Muscle of arm (tissue), 12 donors: ENCODE measurements around the gene TMEM156. TPM values are rescaled to one million over a fixed set of nuclear protein-coding genes. Genes with fewer than 3 reads are reported as not detected.
"Not testable (repeated sequence)": the region's sequence is repeated elsewhere in the genome, so short reads cannot be mapped to it uniquely, and the experiment has no call there.

Source experiments
- DNase-seq: peaks from one replicate; pipeline ENCODE4 v3.0.0-alpha.2; 2013
- polyA plus RNA-seq, 12 donors: library from polyadenylated mRNA; unstranded; fragments of 120-200 nt; gene quantifications; one replicate each; pipeline ENCODE4 v1.2.1, GENCODE V29; 2013; ENCODE audit not compliant: insufficient read length in 12 of 12

Gene TMEM156
- polyA plus RNA-seq, 12 donors, result 0.10 to 1.8 (median 0.19) TPM; not detected in 2

DNA sequence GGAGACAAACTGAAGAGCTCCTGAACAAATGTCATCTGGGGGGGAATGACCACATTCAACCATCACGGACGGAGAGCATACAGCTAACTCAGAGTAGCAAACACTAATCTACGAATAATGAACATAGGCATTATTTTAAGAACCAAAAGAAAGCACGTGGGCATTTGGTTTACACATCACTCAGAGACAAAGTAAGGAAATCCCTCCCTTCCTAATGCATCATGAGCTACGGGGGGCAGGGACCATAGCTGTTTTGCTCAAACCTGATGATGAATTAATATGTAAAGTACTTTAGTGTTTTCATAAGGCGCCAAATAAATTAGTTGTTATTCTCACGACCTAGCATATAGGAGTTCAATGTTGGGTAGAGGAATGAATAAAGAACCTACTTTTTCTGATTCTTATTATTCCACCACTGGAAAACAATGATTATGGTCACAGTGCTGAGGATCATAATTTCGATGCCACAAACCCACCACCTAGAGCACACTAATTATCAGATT lies 11.7 kb upstream of the TMEM156 start:
- peak; percentile 20 for DNase-seq

DNA sequence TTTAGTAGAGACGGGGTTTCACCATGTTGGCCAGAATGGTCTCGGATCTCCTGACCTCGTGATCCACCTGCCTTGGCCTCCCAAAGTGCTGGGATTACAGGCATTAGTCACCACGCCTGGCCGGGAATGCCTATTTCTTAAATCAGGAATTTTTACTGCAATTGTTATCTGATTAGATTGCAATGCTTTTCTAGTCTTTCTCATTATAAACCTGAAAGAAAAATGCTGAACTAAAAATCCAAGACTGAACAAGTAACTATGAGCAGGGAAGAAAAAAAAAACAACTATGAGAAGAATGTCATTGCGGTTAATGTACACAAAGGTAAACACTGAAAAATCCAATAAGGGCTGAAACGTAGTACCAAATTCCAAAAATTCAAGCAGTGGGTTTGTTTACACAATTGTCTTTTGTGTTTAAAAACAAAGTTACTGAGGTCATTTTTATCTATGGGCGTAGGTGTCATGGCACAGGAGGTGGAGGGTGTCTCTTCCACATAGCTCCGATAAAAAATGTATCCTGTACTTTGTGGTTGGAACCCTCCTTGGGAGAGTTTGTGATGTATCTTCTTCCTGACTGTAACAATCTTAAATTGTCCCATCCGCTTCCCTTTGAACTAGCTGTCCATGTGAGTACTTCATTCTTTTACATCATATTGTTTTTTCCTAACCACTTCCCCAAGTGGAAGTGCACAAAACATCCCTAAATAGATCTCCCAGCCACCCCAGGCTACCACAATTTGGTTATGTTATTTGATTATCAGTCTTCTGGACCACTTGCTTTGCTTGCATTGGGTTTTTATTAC lies 11.1 kb upstream of the TMEM156 start:
- DNase-seq, result no peak

DNA sequence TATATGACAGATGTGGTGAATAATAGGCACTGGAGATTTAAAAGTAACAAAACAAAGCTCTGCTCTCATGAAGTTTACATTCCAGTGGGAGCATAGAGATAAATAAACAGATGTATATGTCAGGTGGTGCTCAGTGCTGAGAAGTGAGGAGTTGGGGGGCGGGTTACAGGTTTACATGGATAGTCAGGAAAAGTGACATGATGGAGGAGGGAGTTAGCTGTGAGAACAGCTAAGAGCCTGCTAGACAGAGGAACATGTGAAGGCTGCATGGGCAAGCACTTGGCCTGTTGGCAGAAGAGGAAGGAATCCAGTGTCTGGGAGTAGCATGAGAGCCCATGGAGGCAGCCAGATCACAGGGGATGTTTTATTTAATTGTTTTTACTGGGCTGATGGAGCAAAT lies 10.2 kb upstream of the TMEM156 start:
- DNase-seq, result no peak

DNA sequence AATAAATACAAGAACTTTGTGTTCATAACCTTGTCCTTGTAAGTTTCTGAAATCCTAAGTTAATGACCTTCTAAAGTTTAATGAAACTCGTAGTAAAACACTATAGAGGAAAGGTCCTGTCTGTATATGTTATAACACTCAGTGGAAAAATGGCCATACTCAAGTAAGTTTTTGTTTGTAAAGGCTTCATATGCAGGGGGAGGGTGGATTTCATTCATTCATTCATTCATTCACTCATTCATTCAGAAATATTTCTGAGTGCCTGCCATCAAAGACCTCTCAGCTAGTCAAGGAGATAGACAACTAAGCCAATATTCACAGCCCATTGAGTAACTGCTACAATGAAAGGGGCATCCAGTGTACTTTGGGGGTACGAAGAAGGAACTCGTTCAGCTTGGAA lies 6.9 kb upstream of the TMEM156 start:
- no peak for DNase-seq

DNA sequence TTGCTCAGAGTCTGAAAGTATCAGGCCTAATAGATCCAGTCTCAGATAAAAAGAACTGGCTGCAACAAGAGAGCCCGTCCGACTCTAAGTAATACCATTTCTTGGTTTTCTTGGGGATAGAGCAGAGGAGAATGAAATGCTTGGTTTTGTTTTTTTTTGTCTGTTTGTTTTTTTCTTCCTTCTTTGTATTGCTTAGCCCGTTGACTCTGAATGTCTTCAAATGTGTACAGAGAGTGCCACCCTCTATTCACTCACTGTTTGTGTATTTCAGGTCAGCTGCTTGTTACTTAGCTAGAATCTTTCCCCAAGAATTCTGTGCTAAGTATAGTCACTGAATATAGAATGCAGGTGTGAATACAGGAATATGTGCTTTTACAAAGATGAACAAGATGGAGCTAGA lies 5.7 kb upstream of the TMEM156 start:
- no peak for DNase-seq

DNA sequence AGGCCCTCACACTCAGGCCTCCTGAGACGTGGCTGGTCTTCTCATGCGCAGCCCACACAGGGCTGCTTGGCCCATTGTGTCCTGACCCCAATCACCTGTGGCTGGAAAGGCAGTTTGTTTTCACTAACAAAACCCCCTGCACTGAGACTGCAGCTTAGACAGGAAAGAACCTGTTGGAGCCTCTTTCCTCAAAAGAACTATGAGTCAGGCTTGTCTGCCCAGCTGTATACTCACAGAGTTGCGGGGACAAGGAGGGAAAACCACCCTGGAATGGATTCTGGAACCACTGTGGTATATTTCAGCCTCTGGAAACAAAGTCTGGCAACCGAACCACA lies 5.2 kb upstream of the TMEM156 start:
- no peak for DNase-seq

DNA sequence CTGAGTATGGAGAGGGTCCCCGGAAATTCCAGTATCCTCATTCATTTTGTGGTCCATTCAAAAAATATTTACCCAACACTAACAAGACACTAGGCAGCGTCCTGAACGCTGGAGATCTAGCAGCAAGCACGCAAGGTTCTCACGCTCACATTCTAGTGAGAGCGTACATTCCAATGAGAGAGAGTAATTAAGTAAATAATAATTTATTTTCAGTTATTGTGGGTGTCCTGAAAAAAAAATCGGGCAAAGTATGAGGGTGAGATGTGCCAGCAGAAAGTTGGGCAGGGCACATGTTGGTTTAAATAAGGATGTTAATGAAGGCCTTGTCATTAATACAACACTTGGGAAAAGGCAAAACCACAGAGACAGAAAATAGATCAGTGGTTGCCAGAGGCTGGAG lies 4.0 kb upstream of the TMEM156 start:
- DNase-seq, result no peak

DNA sequence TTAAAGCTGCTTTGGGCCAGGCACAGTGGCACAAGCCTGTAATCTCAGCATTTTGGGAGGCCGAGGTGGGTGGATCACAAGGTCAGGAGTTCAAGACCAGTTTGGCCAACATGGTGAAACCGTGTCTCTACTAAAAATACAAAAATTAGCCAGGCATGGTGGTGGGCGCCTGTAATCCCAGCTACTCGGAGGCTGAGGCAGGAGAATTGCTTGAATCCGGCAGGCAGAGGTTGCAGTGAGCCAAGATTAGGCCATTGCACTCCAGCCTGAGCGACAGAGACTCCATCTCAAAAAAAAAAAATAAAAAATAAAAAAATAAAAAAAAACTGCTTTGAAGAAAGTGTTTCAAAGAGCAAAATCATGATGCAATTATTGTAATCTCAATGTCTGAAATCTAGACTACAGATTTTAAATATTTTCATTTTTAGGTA lies 604 bp downstream of the TMEM156 start:
- not testable (repeated sequence) for DNase-seq

DNA sequence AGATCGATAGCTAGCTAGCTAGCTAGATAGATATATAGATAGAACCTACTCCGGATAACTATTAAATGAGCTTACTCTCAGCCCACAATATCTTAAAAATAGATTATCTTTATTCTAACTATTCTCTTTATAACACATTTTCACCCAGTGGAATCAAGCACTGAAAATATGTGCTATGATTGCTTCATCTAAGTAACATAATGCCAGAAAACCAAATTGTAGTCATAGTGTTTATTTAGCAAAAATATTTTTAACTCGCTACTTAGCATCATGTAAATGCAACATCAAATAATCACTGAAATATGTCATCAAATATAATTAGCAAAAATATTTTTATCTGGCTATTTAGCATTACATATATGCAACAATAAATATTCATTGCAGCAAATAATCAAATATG lies 1.5 kb downstream of the TMEM156 start:
- DNase-seq, result no peak

DNA sequence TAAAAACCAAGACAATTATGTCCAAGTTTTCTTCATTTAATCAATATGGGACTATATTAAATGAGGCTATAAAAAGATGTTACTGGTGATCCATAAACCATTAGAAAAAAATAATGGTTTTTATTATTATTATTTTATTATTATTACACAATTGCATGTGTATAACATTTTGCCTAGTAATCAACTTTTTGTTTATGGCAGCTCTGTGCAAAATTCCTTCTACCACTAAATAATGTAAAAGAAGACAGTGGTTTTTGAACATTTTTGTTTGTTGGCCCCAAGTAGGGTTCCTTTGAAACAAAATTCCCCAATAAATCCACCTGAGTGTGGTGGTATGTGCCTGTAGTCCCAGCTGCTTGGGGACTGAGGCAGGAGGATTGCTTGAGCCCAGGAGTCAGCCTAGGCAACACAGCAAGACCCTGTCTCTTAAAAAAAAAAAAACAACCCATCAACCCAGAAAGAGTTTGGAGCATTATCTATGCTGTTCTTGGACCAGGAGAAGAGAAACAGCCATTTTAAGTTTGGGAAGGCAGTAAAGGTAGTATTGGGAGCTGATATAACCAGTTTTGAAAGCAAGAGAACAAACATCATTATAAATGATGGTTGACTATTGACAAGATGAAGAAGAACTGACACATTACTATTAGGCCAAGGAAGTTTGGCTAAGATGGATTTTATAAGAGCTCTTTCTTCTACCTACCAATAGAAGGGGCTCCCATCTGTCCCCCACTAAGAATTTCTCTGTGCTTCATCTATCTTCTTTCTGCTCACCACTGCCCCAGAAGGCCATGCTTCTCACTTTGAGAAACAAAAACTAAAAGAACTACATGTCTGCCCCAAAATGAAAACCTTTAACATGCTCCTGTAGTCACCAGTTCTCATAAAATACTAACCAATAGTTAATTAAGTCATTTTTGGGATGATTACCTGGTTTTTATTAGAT lies 2.2 kb downstream of the TMEM156 start:
- DNase-seq, result no peak

DNA sequence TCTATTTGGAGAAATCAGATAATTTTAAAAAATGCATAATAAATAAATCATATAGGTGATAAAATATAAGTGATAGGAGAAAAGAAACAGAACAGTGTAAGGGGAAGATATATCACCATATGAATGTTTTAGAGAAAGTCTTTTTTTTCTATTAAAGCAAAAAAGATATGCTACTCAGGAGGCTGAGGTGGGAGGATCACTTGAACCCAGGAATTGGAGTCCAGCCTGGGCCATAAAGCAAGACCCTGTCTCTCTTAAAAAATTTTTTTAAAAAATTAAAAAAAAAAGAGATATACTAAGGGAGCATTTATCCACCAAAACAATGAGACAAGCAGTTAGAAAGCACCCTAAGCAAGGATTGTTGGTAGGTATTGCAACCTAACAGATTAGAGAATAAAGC lies 6.1 kb downstream of the TMEM156 start:
- DNase-seq, result no peak

DNA sequence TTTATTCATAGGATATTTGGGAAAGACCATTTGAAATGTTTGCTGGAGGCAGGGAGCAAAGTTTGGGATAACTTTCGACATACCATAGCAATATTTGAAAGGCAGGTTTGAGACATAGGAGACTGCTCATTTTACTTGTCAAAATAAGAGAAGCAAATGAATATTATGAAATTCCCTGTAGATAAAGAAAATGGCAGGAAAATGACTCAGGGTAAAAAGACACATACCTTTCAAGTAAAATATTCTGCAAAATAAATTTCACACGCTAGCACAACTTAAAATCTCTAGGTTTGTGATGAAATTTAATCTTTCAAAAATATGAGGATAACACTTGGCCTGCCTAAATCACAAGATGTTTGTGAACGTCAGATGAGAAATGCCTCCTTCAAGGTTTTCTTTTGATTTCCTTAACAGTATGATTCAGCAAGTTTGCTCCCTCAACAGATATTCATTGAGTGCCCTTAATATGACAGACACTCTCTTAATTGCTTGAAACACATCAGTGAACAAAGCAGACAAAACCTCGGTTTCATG lies 6.6 kb downstream of the TMEM156 start:
- DNase-seq, result no peak

DNA sequence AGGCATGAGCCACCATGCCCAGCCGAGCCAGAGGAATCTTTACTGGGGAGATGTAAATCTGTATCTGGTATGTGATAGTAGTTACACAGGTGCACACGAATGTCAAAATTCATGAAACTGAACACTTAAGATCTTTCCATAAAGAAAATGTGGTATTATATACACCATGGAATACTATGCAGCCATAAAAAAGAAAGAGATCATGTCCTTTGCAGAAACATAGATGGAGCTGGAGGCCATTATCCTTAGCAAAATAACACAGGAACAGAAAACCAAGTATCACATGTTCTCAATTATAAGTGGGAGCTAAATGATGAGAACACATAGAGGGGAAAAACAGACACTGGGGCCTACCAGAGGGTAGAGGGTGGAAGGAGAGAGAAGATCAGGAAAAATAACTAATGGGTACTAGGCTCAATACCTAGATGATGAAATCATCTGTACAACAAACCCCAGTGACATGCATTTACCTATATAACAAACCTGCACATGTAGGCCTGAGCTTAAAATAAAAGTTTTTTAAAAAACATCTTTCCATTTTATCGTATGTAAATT lies 7.8 kb downstream of the TMEM156 start:
- DNase-seq, result no peak

DNA sequence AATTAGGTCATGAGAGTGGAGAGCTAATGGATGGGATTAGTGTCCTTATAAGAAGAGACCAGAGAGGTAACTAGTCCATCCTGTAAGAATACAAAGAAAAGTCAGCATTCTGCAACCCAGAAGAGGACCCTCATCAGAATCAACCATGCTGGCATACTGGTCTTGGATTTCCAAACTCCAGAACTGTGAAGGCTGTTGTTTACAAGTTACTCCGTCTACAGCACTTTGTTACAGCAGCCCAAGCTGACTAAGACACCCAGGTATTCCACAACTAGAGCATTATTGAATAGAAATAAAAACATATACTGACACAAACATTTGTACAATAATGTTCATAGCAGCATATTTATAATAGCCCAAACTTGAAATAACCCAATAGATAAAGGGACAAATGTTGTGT lies 9.2 kb downstream of the TMEM156 start:
- no peak for DNase-seq

DNA sequence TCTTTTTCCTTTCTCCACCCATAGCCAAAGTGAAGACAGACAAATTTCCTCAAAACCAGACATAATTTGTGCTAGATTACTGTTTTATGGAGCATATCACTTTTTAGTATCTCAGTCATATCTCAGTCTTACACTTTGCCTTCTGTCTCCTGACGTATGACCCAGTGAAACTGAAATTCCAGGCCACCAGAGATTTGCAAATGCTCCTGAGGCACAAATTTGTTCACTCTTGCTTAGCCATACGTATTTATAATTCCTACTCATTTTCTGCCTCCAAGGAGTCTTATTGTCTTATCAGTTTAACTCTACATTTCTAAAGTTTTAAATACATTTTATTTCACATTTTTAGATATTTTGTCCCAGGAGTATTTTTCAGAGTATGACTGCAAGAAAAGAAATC lies 10.0 kb downstream of the TMEM156 start:
- no peak for DNase-seq

DNA sequence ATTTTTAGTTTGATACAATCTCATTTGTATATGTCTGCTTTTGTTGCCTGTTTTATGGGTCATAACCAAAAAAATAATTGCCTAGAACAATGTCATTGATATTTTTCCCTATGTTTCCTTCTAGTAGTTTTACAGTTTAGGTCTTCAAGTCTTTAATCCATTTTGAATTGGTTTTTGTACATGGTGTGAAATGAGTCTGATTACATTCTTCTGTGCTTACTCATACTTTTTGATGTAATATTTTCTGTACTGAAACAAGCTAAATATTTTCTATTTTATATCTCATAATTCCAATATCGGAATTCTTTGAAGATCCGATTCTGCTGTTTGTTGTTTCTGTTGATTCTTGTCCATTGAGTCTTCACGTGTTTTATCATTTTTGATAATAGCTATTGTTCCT lies 10.6 kb downstream of the TMEM156 start:
- DNase-seq, result no peak

DNA sequence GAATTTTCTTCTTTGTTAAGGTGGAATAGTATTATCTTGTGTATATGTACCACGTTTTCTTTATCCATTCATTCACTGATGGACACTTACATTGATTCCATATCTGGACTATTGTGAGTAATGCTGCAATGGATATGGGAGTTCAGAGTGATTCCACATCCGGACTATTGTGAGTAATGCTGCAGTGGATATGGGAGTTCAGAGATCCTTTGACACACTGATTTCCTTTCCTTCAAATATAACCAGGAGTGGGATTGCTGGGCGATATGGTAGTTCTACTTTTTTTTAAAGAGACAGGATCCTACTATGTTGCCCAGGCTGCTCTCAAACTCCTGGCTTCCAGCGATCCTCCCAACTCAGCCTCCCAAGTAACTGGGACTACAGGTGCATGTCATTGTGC lies 12.1 kb downstream of the TMEM156 start:
- DNase-seq, result no peak

DNA sequence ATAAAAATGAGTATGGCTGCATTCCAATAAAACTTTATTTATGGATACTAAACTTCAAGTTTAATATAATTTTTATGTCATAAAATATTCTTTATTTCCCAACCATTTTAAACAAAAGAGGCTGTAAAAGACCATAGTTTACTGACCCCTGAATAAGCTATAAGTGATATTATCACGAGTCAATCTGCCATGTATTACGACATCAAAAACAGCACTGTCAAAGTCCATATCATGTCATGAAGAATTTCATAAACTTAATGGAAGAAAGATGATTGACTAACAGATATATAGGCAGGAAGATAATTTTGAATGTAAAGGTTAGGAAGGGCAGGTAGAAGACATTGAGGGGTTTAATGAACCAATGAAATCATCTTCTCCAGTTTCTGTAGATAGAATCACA lies 18.2 kb downstream of the TMEM156 start:
- DNase-seq, result no peak

DNA sequence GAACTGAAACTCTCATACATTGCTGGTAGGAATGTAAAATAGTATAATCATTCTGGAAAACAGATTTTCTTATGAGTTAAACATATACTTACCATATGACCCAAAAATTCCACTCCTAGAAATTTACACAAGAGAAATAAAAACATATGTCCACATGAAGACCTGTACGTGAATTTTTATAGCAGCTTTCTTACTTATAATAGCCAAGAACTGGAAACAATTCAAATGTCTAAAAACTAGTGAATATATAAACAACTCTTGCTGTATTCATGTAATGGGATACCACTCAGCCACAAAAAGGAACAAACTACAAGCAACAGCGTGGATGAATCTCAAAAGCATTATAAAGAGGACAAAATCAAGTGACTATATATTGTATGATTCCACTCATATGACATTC lies 27.5 kb downstream of the TMEM156 start:
- DNase-seq, result no peak

DNA sequence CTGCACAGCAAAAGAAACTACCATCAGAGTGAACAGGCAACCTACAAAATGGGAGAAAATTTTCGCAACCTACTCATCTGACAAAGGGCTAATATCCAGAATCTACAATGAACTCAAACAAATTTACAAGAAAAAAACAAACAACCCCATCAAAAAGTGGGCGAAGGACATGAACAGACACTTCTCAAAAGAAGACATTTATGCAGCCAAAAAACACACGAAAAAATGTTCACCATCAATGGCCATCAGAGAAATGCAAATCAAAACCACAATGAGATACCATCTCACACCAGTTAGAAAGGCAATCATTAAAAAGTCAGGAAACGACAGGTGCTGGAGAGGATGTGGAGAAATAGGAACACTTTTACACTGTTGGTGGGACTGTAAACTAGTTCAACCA lies 30.2 kb downstream of the TMEM156 start:
- DNase-seq, result not testable (repeated sequence)

DNA sequence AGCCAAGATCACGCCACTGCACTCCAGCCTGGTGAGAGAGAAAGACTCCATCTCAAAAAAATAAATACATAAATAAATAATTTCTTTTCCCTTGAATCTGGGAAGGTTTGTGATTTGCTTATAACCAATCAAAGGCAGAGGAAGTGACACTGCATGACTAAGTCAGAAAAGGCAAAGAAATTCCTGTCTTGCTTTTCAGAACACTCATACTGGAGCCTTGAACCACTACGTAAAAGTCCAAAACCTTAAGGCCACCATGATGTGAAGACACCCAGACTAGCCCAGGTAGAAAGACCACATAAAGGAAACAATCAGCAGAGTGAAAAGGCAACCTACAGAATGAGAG lies 36.6 kb downstream of the TMEM156 start:
- no peak for DNase-seq

DNA sequence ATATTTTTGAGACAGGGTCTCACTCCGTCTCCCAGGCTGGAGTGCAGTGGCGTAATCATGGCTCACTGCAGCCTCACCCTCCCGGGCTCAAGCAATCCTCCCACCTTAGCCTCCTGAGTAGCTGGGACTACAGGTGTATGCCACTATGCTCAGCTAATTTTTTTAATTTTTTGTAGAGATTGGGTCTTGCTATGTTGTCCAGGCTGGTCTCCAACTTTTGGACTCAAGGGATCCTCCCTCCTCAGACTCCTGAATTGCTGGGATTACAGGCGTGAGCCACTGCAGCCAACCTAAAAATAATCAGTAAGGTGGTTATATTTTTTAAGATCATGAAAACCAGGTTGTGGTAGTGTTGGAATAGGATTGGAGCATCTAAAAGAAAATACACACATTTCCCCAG lies 38.1 kb downstream of the TMEM156 start:
- no peak for DNase-seq

DNA sequence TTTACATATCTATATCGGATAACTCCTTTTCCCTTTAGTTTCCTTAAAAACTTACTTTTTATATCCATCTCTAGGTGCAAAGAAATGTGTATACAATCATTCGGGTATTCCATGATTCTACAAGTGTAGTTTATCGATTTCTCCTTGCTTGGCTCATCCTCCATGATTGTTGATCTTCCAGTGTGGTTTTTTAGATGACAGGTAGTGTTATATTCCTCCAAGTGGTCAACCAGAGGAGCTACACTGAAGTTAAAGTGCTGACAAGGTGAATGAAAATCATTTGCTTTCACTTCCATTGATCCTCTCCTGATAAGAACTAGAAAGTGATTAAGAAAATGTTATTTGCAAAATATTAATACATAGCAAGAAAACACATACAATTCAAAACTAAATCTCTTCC lies 38.5 kb downstream of the TMEM156 start:
- no peak for DNase-seq
